GM12878 (cell line): ENCODE results near the gene SURF2. TPM values are rescaled to one million over a fixed set of nuclear protein-coding genes. Genes with fewer than 3 reads are reported as not detected.

Experiments
- ATAC-seq: fragments of 200-7000 bp; cut with Tn5 transposase; 3 replicates; pipeline ENCODE4 v1.9.1; 2020; ENCODE audit warnings: mild to moderate bottlenecking, moderate library complexity
- BruUV-seq: library from RNA; stranded (reverse); fragments of 400-500 nt; replicated peaks from 2 replicates; lab custom pipeline; 2021; lab: Mats Ljungman, UMichigan
- CTCF ChIA-PET: fragments of 300-600 bp; sonication (Branson Sonifier 250); formaldehyde crosslinking; extraction: SDS; loops from one replicate; lab custom pipeline; 2021; ENCODE audit warnings: inconsistent platforms; lab: Yijun Ruan, JAX
- POLR2A ChIA-PET: fragments of 350-600 bp; formaldehyde crosslinking; extraction: SDS; loops from one replicate; lab custom pipeline; 2021; ENCODE audit warnings: inconsistent platforms; lab: Charles Lee
- RAD21 ChIA-PET: fragments of 300-600 bp; sonication (Branson Sonifier 250); formaldehyde crosslinking; loops from one replicate; lab custom pipeline; 2023; ENCODE audit warnings: antibody characterized with exemption; ENCODE audit not compliant: unreplicated experiment; lab: Charles Lee
- SMC1A ChIA-PET: fragments of 300-600 bp; sonication (Branson Sonifier 250); formaldehyde crosslinking; loops from one replicate; lab custom pipeline; 2023; ENCODE audit not compliant: unreplicated experiment, uncharacterized antibody; lab: Charles Lee
- DNase-seq: peaks from one replicate; pipeline ENCODE4 v3.0.0-alpha.2; 2011; ENCODE audit warnings: low read depth, low spot score
- FAIRE-seq: peaks from 3 replicates; lab custom pipeline; 2011; peaks lifted over from hg19 to GRCh38; lab: Jason Lieb, UNC
- H2AFZ ChIP-seq: 2 replicates; pipeline ENCODE4 v1.6.0; 2011; ENCODE audit warnings: low read depth, low read length, control low read depth; ENCODE audit not compliant: control insufficient read depth
- H3K27ac ChIP-seq: 2 replicates; pipeline ENCODE4 v1.5.1; 2011; ENCODE audit warnings: control low read depth; ENCODE audit not compliant: control insufficient read depth, insufficient read depth
- H3K27me3 ChIP-seq, 2 experiments: replicated peaks in 1 of 2; 2 replicates each; pipeline versions ENCODE4 v1.6.0 to v1.6.1; 2011; ENCODE audit warnings: low read length in 1 of 2; ENCODE audit not compliant: control insufficient read depth in 2 of 2, insufficient read depth in 2 of 2
- H3K36me3 ChIP-seq, 2 experiments: 2 replicates each; pipeline ENCODE4 v1.5.1; 2011; ENCODE audit warnings: low read length in 1 of 2; ENCODE audit not compliant: control insufficient read depth in 2 of 2, insufficient read depth in 2 of 2
- H3K4me1 ChIP-seq: 2 replicates; pipeline ENCODE4 v1.6.1; 2011; ENCODE audit warnings: mild to moderate bottlenecking, low read length, moderate library complexity, mixed read lengths; ENCODE audit not compliant: control insufficient read depth, insufficient read depth
- H3K4me2 ChIP-seq: 2 replicates; pipeline ENCODE4 v1.6.0; 2011; ENCODE audit warnings: control low read depth; ENCODE audit not compliant: control insufficient read depth, insufficient read depth
- H3K4me3 ChIP-seq: fragments of 200-600 bp; sonication (generic); 2 replicates; pipeline ENCODE4 v1.5.1; 2016
- H3K79me2 ChIP-seq: 2 replicates; pipeline ENCODE4 v1.6.0; 2011; ENCODE audit warnings: low read length; ENCODE audit not compliant: control insufficient read depth, insufficient read depth
- H3K9ac ChIP-seq: 2 replicates; pipeline ENCODE4 v1.8.0; 2011; ENCODE audit warnings: low read length, control low read depth, mixed read lengths; ENCODE audit not compliant: control insufficient read depth, insufficient read depth
- H3K9me3 ChIP-seq: replicated peaks from 3 replicates; pipeline ENCODE4 v1.5.1; 2011; ENCODE audit warnings: mild to moderate bottlenecking, low read length; ENCODE audit not compliant: control insufficient read depth, insufficient read depth
- H4K20me1 ChIP-seq: 2 replicates; pipeline ENCODE4 v1.6.0; 2011; ENCODE audit not compliant: control insufficient read depth, insufficient read depth
- CEBPB ChIP-seq, 2 experiments: fragments of 150-350 bp in 1 of 2; IDR thresholded peaks; 2 replicates each; pipeline ENCODE4 v1.6.1; 2012 to 2014; ENCODE audit warnings: low read depth in 2 of 2, low read length in 2 of 2, borderline replicate concordance in 1 of 2, inconsistent platforms in 1 of 2
- CHD1 ChIP-seq: IDR thresholded peaks from 2 replicates; pipeline ENCODE4 v1.6.1; 2012; ENCODE audit warnings: low read depth, low read length, improper control_type of control experiment
- CREB1 ChIP-seq: IDR thresholded peaks from 2 replicates; pipeline ENCODE4 v1.6.1; 2012; ENCODE audit warnings: low read depth, mild to moderate bottlenecking, inconsistent platforms
- JUND ChIP-seq: IDR thresholded peaks from 2 replicates; pipeline ENCODE4 v1.6.1; 2012; ENCODE audit warnings: low read depth, mild to moderate bottlenecking, low read length, improper control_type of control experiment, moderate library complexity
- NR2F1 ChIP-seq: fragments of 450-650 bp; conservative IDR thresholded peaks from 2 replicates; pipeline ENCODE4 v1.6.1; 2017; ENCODE audit warnings: mild to moderate bottlenecking
- RAD51 ChIP-seq: fragments of 450-650 bp; IDR thresholded peaks from 2 replicates; pipeline ENCODE4 v1.6.1; 2016; ENCODE audit warnings: moderate library complexity, mild to moderate bottlenecking, inconsistent platforms
- SMARCA5 ChIP-seq: fragments of 450-650 bp; IDR thresholded peaks from 2 replicates; pipeline ENCODE4 v1.6.1; 2017; ENCODE audit warnings: mild to moderate bottlenecking
- STAT1 ChIP-seq: fragments of 450-650 bp; conservative IDR thresholded peaks from 2 replicates; pipeline ENCODE4 v1.6.1; 2014; ENCODE audit warnings: antibody characterized with exemption, mild to moderate bottlenecking
- TARDBP ChIP-seq: IDR thresholded peaks from 2 replicates; pipeline ENCODE4 v1.6.1; 2016; ENCODE audit warnings: borderline replicate concordance
- WGBS: methylation state at CpG from one replicate; pipeline ENCODE4 v1.1.6; 2016; ENCODE audit warnings: low lambda C conversion rate; ENCODE audit not compliant: insufficient replicate concordance, insufficient coverage; ENCODE audit errors: missing lambda C conversion rate; 5-methylcytosine and 5-hydroxymethylcytosine counted together
- in situ Hi-C: fragments of 300-500 bp; cut with MboI; formaldehyde crosslinking; loops from 9 replicates; pipeline ENCODE4 v1.14.3; 2018; ENCODE audit warnings: mixed read lengths
- intact Hi-C: fragments of 100-400 bp; cut with micrococcal nuclease; formaldehyde crosslinking; loops from one replicate; pipeline ENCODE4 v1.14.2; 2022; ENCODE audit not compliant: unreplicated experiment
- polyA plus RNA-seq, 11 experiments: library from polyadenylated mRNA; depleted of rRNA in 4 of 11; unstranded in 6 of 11; stranded (reverse) in 5 of 11; fragments of >200 nt; fragmentation: Nextera tagmentation in 4 of 11; fragmentation: Illumina TruSeq in 1 of 11; extraction: Ambion mirVana in 4 of 11; extraction: Trizol in 1 of 11; gene quantifications; 1 replicate in 1 of 11; 2 replicates in 10 of 11; pipeline versions ENCODE4 v1.2.1 to v1.2.3, GENCODE V29; 2011 to 2016; ENCODE audit warnings: inconsistent platforms in 2 of 11, missing spikeins in 2 of 11, low read depth in 1 of 11
- small RNA-seq: library from RNA; depleted of rRNA; stranded (forward); fragments of <200 nt; gene quantifications from one replicate; pipeline ENCODE3, GENCODE V24; 2014
- total RNA-seq, 4 experiments: library from RNA; depleted of rRNA in 3 of 4; stranded (reverse); fragments of >200 nt in 3 of 4; fragmentation: Illumina TruSeq in 1 of 4; extraction: Trizol in 1 of 4; gene quantifications; 2 replicates each; pipeline versions ENCODE4 v1.2.1 to v1.2.3, GENCODE V29; 2013 to 2021

Gene SURF2
- total and polyA plus RNA-seq, 10 of the 15 experiments (the other 5 are each of a cell fraction or from before 2014, with no cell fraction given): 4.0 to 41.7 (median 20.8) TPM

- TF ChIP-seq CREB1 (peak; percentile 88), TARDBP (no peak)
These were observed 50.3 kb downstream of the SURF2 start (continued) for GRCh38 chr9:133406480-133407307.

GRCh38 chr9:133408042-133408441 lies 51.7 kb downstream of the SURF2 start:
- Histone ChIP-seq H3K4me1 (no peaks in the 10 kb centered on the region), H3K79me2 (no peaks in the 10 kb centered on the region), H3K4me3 (no peak overlapping the region), H4K20me1 (no peaks in the 10 kb centered on the region; the same call in 1 of the 2 replicates), H3K4me2 (no peak overlapping the region)
- RAD21 ChIA-PET: no interaction called here
- DNase-seq: no peak
- no peak for FAIRE-seq
- BruUV-seq: no TSS peak
- 69% methylated on average over 1 of the region's 1 CpG for WGBS
- SMC1A ChIA-PET: no interaction called here
- TF ChIP-seq CEBPB (IDR thresholded peaks at IDR 0.05; ENCODE audit: borderline replicate concordance in 1 of 2, low read depth in 2 of 2, low read length in 2 of 2) (no peak), SMARCA5 (no peak), RAD51 (no peak), NR2F1 (no peak), STAT1 (no peak), CHD1 (no peak), JUND (no peak)
- TF ChIP-seq, all 136 proteins: peak for 0
- intact Hi-C loops (no loop called here), in situ Hi-C loops (loop anchor here (5.0 kb wide), 1 partner anchor 74 kb away; no protein-coding TSS in a partner anchor)
- H3K36me3 ChIP-seq: peaks cover 41 to 43% of the 10 kb centered on the region in 2 experiments; a peak in 3 of 4 replicates
- H2AFZ ChIP-seq: no peak overlapping the region
- no peaks in the 10 kb centered on the region for H3K27me3 ChIP-seq
- ChIA-PET CTCF (interaction anchor here (1.7 kb wide), 1 partner anchor 30 kb away, joined by 6 read pairs; no protein-coding TSS in a partner anchor), POLR2A (no interaction called here)
- ATAC-seq: no peak
- no peaks in the 10 kb centered on the region for H3K9me3 ChIP-seq
- H3K9ac ChIP-seq: no peak overlapping the region
- no peak overlapping the region for H3K27ac ChIP-seq

Small RNAs within 50 kb of the gene (small RNA-seq; reads per million reads assigned to genes)
- gene RF00019 (not detected), gene SNORD24 (not detected), gene SNORD36A (not detected), gene SNORD36B (not detected), gene SNORD36C (not detected)

Other genes with a start within 250 kb of the SURF2 start
Only the 7 nearest of the 16 such genes appear.
- gene SURF6, start 20.4 kb upstream of the SURF2 start, total RNA-seq (2014; rRNA removed): 18.5 and 18.8 TPM in 2 replicates
- gene SURF6, start 20.4 kb upstream of the SURF2 start, total RNA-seq (2014; rRNA removed; fragmentation: Illumina TruSeq; extraction: Trizol): 10.7 and 11.4 TPM in 2 replicates
- gene SURF6, start 20.4 kb upstream of the SURF2 start, total RNA-seq (2021): 25.7 and 27.2 TPM in 2 replicates
- 5.8 and 8.7 TPM in 2 replicates for gene SURF6, start 20.4 kb upstream of the SURF2 start, polyA plus RNA-seq (2011; rRNA removed)
- gene SURF6, start 20.4 kb upstream of the SURF2 start, polyA plus RNA-seq (2014; fragmentation: Illumina TruSeq; extraction: Trizol): 5.4 and 9.4 TPM in 2 replicates
- 1 to 10 TPM; 2.2 to 3.0 TPM for gene SURF6, start 20.4 kb upstream of the SURF2 start, polyA plus RNA-seq (2014; fragmentation: Nextera tagmentation; extraction: Ambion mirVana)
- gene SURF6, start 20.4 kb upstream of the SURF2 start, polyA plus RNA-seq (2014; rRNA removed): 23.0 and 23.2 TPM in 2 replicates
- 10 to 100 TPM; 24.6 to 26.4 TPM for gene SURF6, start 20.4 kb upstream of the SURF2 start, polyA plus RNA-seq (2016; fragmentation: Nextera tagmentation; extraction: Ambion mirVana)
- gene MED22, start 8.4 kb upstream of the SURF2 start, total RNA-seq (2014; rRNA removed): 21.5 and 25.5 TPM in 2 replicates
- gene MED22, start 8.4 kb upstream of the SURF2 start, total RNA-seq (2014; rRNA removed; fragmentation: Illumina TruSeq; extraction: Trizol): 13.4 and 15.4 TPM in 2 replicates
- 31.8 and 35.4 TPM in 2 replicates for gene MED22, start 8.4 kb upstream of the SURF2 start, total RNA-seq (2021)
- 10.6 and 26.1 TPM in 2 replicates for gene MED22, start 8.4 kb upstream of the SURF2 start, polyA plus RNA-seq (2011; rRNA removed)
- gene MED22, start 8.4 kb upstream of the SURF2 start, polyA plus RNA-seq (2014; fragmentation: Illumina TruSeq; extraction: Trizol): 6.2 and 15.0 TPM in 2 replicates
- 1 to 10 TPM; 1.4 to 3.4 TPM for gene MED22, start 8.4 kb upstream of the SURF2 start, polyA plus RNA-seq (2014; fragmentation: Nextera tagmentation; extraction: Ambion mirVana)
- gene MED22, start 8.4 kb upstream of the SURF2 start, polyA plus RNA-seq (2014; rRNA removed): 42.0 and 42.1 TPM in 2 replicates
- 10 to 100 TPM; 24.3 to 25.0 TPM for gene MED22, start 8.4 kb upstream of the SURF2 start, polyA plus RNA-seq (2016; fragmentation: Nextera tagmentation; extraction: Ambion mirVana)
- gene RPL7A, start 8.3 kb upstream of the SURF2 start, total RNA-seq (2014; rRNA removed): 3,012 and 3,152 TPM in 2 replicates
- 4,456 and 4,552 TPM in 2 replicates for gene RPL7A, start 8.3 kb upstream of the SURF2 start, total RNA-seq (2014; rRNA removed; fragmentation: Illumina TruSeq; extraction: Trizol)
- 3,952 and 4,036 TPM in 2 replicates for gene RPL7A, start 8.3 kb upstream of the SURF2 start, total RNA-seq (2021)
- 2,241 and 2,769 TPM in 2 replicates for gene RPL7A, start 8.3 kb upstream of the SURF2 start, polyA plus RNA-seq (2011; rRNA removed)
- 5,018 and 5,193 TPM in 2 replicates for gene RPL7A, start 8.3 kb upstream of the SURF2 start, polyA plus RNA-seq (2014; fragmentation: Illumina TruSeq; extraction: Trizol)
- 1,000 to 10,000 TPM; 3,258 to 3,500 TPM for gene RPL7A, start 8.3 kb upstream of the SURF2 start, polyA plus RNA-seq (2014; fragmentation: Nextera tagmentation; extraction: Ambion mirVana)
- gene RPL7A, start 8.3 kb upstream of the SURF2 start, polyA plus RNA-seq (2014; rRNA removed): 3,393 and 3,435 TPM in 2 replicates
- 100 to 1,000 TPM; 917 to 932 TPM for gene RPL7A, start 8.3 kb upstream of the SURF2 start, polyA plus RNA-seq (2016; fragmentation: Nextera tagmentation; extraction: Ambion mirVana)
- 20.1 and 23.1 TPM in 2 replicates for gene SURF1, start 63 bp upstream of the SURF2 start, total RNA-seq (2014; rRNA removed)
- gene SURF1, start 63 bp upstream of the SURF2 start, total RNA-seq (2014; rRNA removed; fragmentation: Illumina TruSeq; extraction: Trizol): 17.7 and 17.9 TPM in 2 replicates
- gene SURF1, start 63 bp upstream of the SURF2 start, total RNA-seq (2021): 27.6 and 27.9 TPM in 2 replicates
- 25.4 and 31.6 TPM in 2 replicates for gene SURF1, start 63 bp upstream of the SURF2 start, polyA plus RNA-seq (2011; rRNA removed)
- 21.2 and 22.8 TPM in 2 replicates for gene SURF1, start 63 bp upstream of the SURF2 start, polyA plus RNA-seq (2014; fragmentation: Illumina TruSeq; extraction: Trizol)
- gene SURF1, start 63 bp upstream of the SURF2 start, polyA plus RNA-seq (2014; fragmentation: Nextera tagmentation; extraction: Ambion mirVana): 10 to 100 TPM; 19.2 to 34.6 TPM
- gene SURF1, start 63 bp upstream of the SURF2 start, polyA plus RNA-seq (2014; rRNA removed): 31.5 and 32.3 TPM in 2 replicates
- 10 to 100 TPM; 45.6 to 46.4 TPM for gene SURF1, start 63 bp upstream of the SURF2 start, polyA plus RNA-seq (2016; fragmentation: Nextera tagmentation; extraction: Ambion mirVana)
- gene SURF4, start 19.5 kb downstream of the SURF2 start, total RNA-seq (2014; rRNA removed): 119 and 120 TPM in 2 replicates
- gene SURF4, start 19.5 kb downstream of the SURF2 start, total RNA-seq (2014; rRNA removed; fragmentation: Illumina TruSeq; extraction: Trizol): 60.4 and 70.0 TPM in 2 replicates
- gene SURF4, start 19.5 kb downstream of the SURF2 start, total RNA-seq (2021): 95.3 and 107 TPM in 2 replicates
- gene SURF4, start 19.5 kb downstream of the SURF2 start, polyA plus RNA-seq (2011; rRNA removed): 67.3 and 74.8 TPM in 2 replicates
- 61.0 and 73.5 TPM in 2 replicates for gene SURF4, start 19.5 kb downstream of the SURF2 start, polyA plus RNA-seq (2014; fragmentation: Illumina TruSeq; extraction: Trizol)
- 10 to 100 TPM in 1 of 2 experiments, 1 to 10 TPM in 1; 6.4 to 12.6 TPM for gene SURF4, start 19.5 kb downstream of the SURF2 start, polyA plus RNA-seq (2014; fragmentation: Nextera tagmentation; extraction: Ambion mirVana)
- 82.6 and 83.9 TPM in 2 replicates for gene SURF4, start 19.5 kb downstream of the SURF2 start, polyA plus RNA-seq (2014; rRNA removed)
- gene SURF4, start 19.5 kb downstream of the SURF2 start, polyA plus RNA-seq (2016; fragmentation: Nextera tagmentation; extraction: Ambion mirVana): 100 to 1,000 TPM; 121 to 134 TPM
- gene STKLD1, start 19.8 kb downstream of the SURF2 start, total RNA-seq (2014; rRNA removed): 0.40 and 0.44 TPM in 2 replicates
- gene STKLD1, start 19.8 kb downstream of the SURF2 start, total RNA-seq (2014; rRNA removed; fragmentation: Illumina TruSeq; extraction: Trizol): 0.23 TPM in 1 of 2 replicates, not detected in the other
- gene STKLD1, start 19.8 kb downstream of the SURF2 start, total RNA-seq (2021): 0.35 TPM in 1 of 2 replicates, not detected in the other
- 0.34 and 0.48 TPM in 2 replicates for gene STKLD1, start 19.8 kb downstream of the SURF2 start, polyA plus RNA-seq (2011; rRNA removed)
- 0.40 TPM in 1 of 2 replicates, not detected in the other for gene STKLD1, start 19.8 kb downstream of the SURF2 start, polyA plus RNA-seq (2014; fragmentation: Illumina TruSeq; extraction: Trizol)
- under 1 TPM in 1 of 2 experiments, not detected in 1; 0.24 TPM for gene STKLD1, start 19.8 kb downstream of the SURF2 start, polyA plus RNA-seq (2014; fragmentation: Nextera tagmentation; extraction: Ambion mirVana)
- gene STKLD1, start 19.8 kb downstream of the SURF2 start, polyA plus RNA-seq (2014; rRNA removed): 0.37 TPM in 1 of 2 replicates, not detected in the other
- under 1 TPM; 0.07 to 0.13 TPM for gene STKLD1, start 19.8 kb downstream of the SURF2 start, polyA plus RNA-seq (2016; fragmentation: Nextera tagmentation; extraction: Ambion mirVana)
- gene REXO4, start 61.5 kb downstream of the SURF2 start, total RNA-seq (2014; rRNA removed): 31.5 and 33.3 TPM in 2 replicates
- gene REXO4, start 61.5 kb downstream of the SURF2 start, total RNA-seq (2014; rRNA removed; fragmentation: Illumina TruSeq; extraction: Trizol): 16.5 and 20.9 TPM in 2 replicates
- gene REXO4, start 61.5 kb downstream of the SURF2 start, total RNA-seq (2021): 42.1 and 43.9 TPM in 2 replicates
- gene REXO4, start 61.5 kb downstream of the SURF2 start, polyA plus RNA-seq (2011; rRNA removed): 23.8 and 27.7 TPM in 2 replicates
- gene REXO4, start 61.5 kb downstream of the SURF2 start, polyA plus RNA-seq (2014; fragmentation: Illumina TruSeq; extraction: Trizol): 16.4 and 24.8 TPM in 2 replicates
- 1 to 10 TPM; 2.7 to 8.4 TPM for gene REXO4, start 61.5 kb downstream of the SURF2 start, polyA plus RNA-seq (2014; fragmentation: Nextera tagmentation; extraction: Ambion mirVana)
- gene REXO4, start 61.5 kb downstream of the SURF2 start, polyA plus RNA-seq (2014; rRNA removed): 37.9 and 39.6 TPM in 2 replicates
- 10 to 100 TPM; 34.0 to 38.9 TPM for gene REXO4, start 61.5 kb downstream of the SURF2 start, polyA plus RNA-seq (2016; fragmentation: Nextera tagmentation; extraction: Ambion mirVana)